Activated T-helper 1 cell treated with anti-CD3 and anti-CD28 coated beads, Interleukin-12 subunit alpha, Interleukin-12 subunit beta, Interleukin-2, Interleukin-4 antibody, amounts not matched to agents 30 ng/mL and 10 ng/mL and 1 ng/mL, durations not matched to agents 14 hours and 24 hours and 36 hours (primary cell): ENCODE data around the gene ASPG. TPM values are rescaled to one million over a fixed set of nuclear protein-coding genes. Genes with fewer than 3 reads are reported as not detected.

ENCODE experiments used
- DNase-seq: peaks from one replicate; pipeline ENCODE4 v3.0.0; 2021; ENCODE audit warnings: low spot score
- H3K27ac Mint-ChIP-seq: one replicate; pipeline ENCODE4 v1.8.0; 2021; ENCODE audit warnings: mild to moderate bottlenecking, mixed read lengths
- H3K27me3 Mint-ChIP-seq: one replicate; pipeline ENCODE4 v1.8.0; 2022; ENCODE audit warnings: mild to moderate bottlenecking, moderate library complexity, mixed read lengths; ENCODE audit not compliant: insufficient read depth
- H3K36me3 Mint-ChIP-seq: one replicate; pipeline ENCODE4 v1.8.0; 2021; ENCODE audit warnings: low read depth, mixed read lengths
- H3K4me1 Mint-ChIP-seq: one replicate; pipeline ENCODE4 v1.8.0; 2021; ENCODE audit warnings: low read depth, mixed read lengths
- H3K4me3 Mint-ChIP-seq: one replicate; pipeline ENCODE4 v1.8.0; 2021; ENCODE audit warnings: mild to moderate bottlenecking, moderate library complexity, mixed read lengths
- H3K9me3 Mint-ChIP-seq: one replicate; pipeline ENCODE4 v1.8.0; 2021; ENCODE audit warnings: mixed read lengths
- intact Hi-C: fragments of 100-400 bp; cut with micrococcal nuclease; formaldehyde crosslinking; loops from one replicate; pipeline ENCODE4 v1.15.1; 2024
- total RNA-seq: library from RNA; stranded (reverse); gene quantifications from 2 replicates; pipeline ENCODE4 v1.2.3, GENCODE V29; 2022

ASPG gene
- total RNA-seq, 1 donor from 2014 or later: not detected

- intact Hi-C loops: no loop called here
Measured at GRCh38 chr14:104164512-104164911, 79.0 kb downstream of the ASPG start.

More at GRCh38 chr14:104164512-104164911, 79.0 kb downstream of the ASPG start:
- Mint-ChIP-seq H3K4me1 (no peaks in the 10 kb centered on the region), H3K27ac (no peak overlapping the region), H3K4me3 (no peak overlapping the region), H3K36me3 (no peaks in the 10 kb centered on the region), H3K9me3 (no peaks in the 10 kb centered on the region), H3K27me3 (no peaks in the 10 kb centered on the region)
- DNase-seq: no peak

Other genes with a start within 250 kb of the ASPG start
- gene PPP1R13B, start 238.1 kb upstream of the ASPG start, total RNA-seq: 9.6 and 9.8 TPM in 2 replicates
- not detected in 2 replicates for gene TDRD9, start 157.2 kb upstream of the ASPG start, total RNA-seq
- gene RD3L, start 143.2 kb upstream of the ASPG start, total RNA-seq: not detected in 2 replicates
- 0.05 and 0.17 TPM in 2 replicates for gene KIF26A, start 52.9 kb downstream of the ASPG start, total RNA-seq